PC-9 (cell line): ENCODE results near the gene SYNDIG1L. TPM values are rescaled to one million over a fixed set of nuclear protein-coding genes. Genes with fewer than 3 reads are reported as not detected.
A peak's percentile ranks its signal among the peaks of the same experiment; 100 is the strongest.

Source experiments
- BruUV-seq: library from RNA; stranded (reverse); fragments of 400-500 nt; replicated peaks from 2 replicates; lab custom pipeline; 2021; lab: Mats Ljungman, UMichigan
- CTCF ChIA-PET: fragments of 300-600 bp; sonication (Branson Sonifier 250); formaldehyde crosslinking; loops from one replicate; lab custom pipeline; 2022; ENCODE audit warnings: antibody characterized with exemption; lab: Charles Lee
- POLR2A ChIA-PET: fragments of 300-600 bp; sonication (Branson Sonifier 250); formaldehyde crosslinking; loops from one replicate; lab custom pipeline; 2022; ENCODE audit warnings: antibody characterized with exemption; ENCODE audit not compliant: unreplicated experiment; lab: Charles Lee
- DNase-seq, 2 experiments: peaks; one replicate each; pipeline versions ENCODE4 v3.0.0 to v3.0.0-alpha.2; 2015 to 2022; ENCODE audit warnings: mixed read lengths in 1 of 2
- H2AFZ ChIP-seq: fragments of 200-600 bp; sonication (generic); 2 replicates; pipeline ENCODE4 v1.8.1; 2017; ENCODE audit warnings: antibody characterized with exemption
- H3F3A ChIP-seq: fragments of 200-600 bp; sonication (generic); 2 replicates; pipeline ENCODE4 v1.8.1; 2017; ENCODE audit warnings: antibody characterized with exemption, mild to moderate bottlenecking, low read depth; ENCODE audit not compliant: insufficient read depth
- H3K27ac ChIP-seq: fragments of 200-600 bp; sonication (generic); 2 replicates; pipeline ENCODE4 v1.6.1; 2016; ENCODE audit warnings: mixed run types
- H3K27me3 ChIP-seq: fragments of 200-600 bp; sonication (generic); 2 replicates; pipeline ENCODE4 v1.6.1; 2016; ENCODE audit warnings: low read depth, mixed run types; ENCODE audit not compliant: insufficient read depth
- H3K36me3 ChIP-seq: fragments of 200-600 bp; sonication (generic); 2 replicates; pipeline ENCODE4 v1.6.1; 2016; ENCODE audit warnings: low read depth, mixed run types
- H3K4me1 ChIP-seq: fragments of 200-600 bp; sonication (generic); replicated peaks from 2 replicates; pipeline ENCODE4 v1.6.1; 2016; ENCODE audit warnings: mixed run types; ENCODE audit not compliant: insufficient read depth
- H3K4me2 ChIP-seq: fragments of 200-600 bp; sonication (generic); 2 replicates; pipeline ENCODE4 v1.6.1; 2017; ENCODE audit warnings: mixed run types
- H3K4me3 ChIP-seq: fragments of 200-600 bp; sonication (generic); 2 replicates; pipeline ENCODE4 v1.6.1; 2016; ENCODE audit warnings: mixed run types
- H3K79me2 ChIP-seq: fragments of 200-600 bp; sonication (generic); 2 replicates; pipeline ENCODE4 v1.6.1; 2017; ENCODE audit warnings: low read depth, mixed run types
- H3K9me2 ChIP-seq: fragments of 200-600 bp; sonication (generic); 2 replicates; pipeline ENCODE4 v1.8.1; 2017; ENCODE audit warnings: mild to moderate bottlenecking; ENCODE audit not compliant: insufficient read depth
- H3K9me3 ChIP-seq: fragments of 200-600 bp; sonication (generic); 2 replicates; pipeline ENCODE4 v1.8.1; 2016; ENCODE audit warnings: low read depth; ENCODE audit not compliant: insufficient read depth
- H4K20me1 ChIP-seq: fragments of 200-600 bp; sonication (generic); 2 replicates; pipeline ENCODE4 v1.8.1; 2017; ENCODE audit not compliant: insufficient read depth
- EZH2 ChIP-seq: fragments of 200-600 bp; sonication (generic); IDR thresholded peaks from 2 replicates; pipeline ENCODE4 v1.8.0; 2017; ENCODE audit warnings: antibody characterized with exemption, low read depth
- intact Hi-C: fragments of 100-400 bp; cut with micrococcal nuclease; formaldehyde crosslinking; loops from one replicate; pipeline ENCODE4 v1.10.0; 2022; ENCODE audit not compliant: unreplicated experiment
- total RNA-seq: library from RNA; stranded (reverse); gene quantifications from 2 replicates; pipeline ENCODE4 v1.2.3, GENCODE V29; 2021
- TF ChIP-seq, protein P1 (sequence below): fragments of 200-600 bp; sonication (generic); conservative IDR thresholded peaks from 2 replicates; pipeline ENCODE4 v1.6.1; 2017; ENCODE audit warnings: mixed run types, antibody characterized with exemption, mild to moderate bottlenecking, moderate library complexity

Gene SYNDIG1L
- total RNA-seq, 1 experiment from 2014 or later, result 0.52 TPM

DNA sequence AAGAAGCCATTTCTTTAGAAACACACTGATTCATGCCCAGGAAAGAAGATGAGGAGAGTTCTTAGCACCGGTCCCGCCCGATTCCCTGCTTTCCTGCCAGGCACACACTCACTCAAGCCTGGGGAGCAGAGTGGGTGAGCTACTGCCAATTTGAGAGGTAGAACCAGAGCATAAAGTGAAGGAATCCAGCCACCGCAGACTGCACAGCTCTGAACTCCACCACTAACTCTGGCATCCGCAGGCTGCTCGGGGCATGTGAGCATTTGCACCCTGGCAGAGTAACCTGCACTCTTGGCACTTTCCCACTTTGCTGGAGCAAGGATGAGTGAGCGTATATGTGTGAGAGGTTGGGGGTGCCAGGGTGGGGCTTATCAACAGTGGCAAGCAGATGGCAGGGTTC, 4.0 kb upstream of the SYNDIG1L start:
- H3K27me3 ChIP-seq, result no peaks in the 10 kb centered on the region
- no peaks in the 10 kb centered on the region for H3K9me2 ChIP-seq

DNA sequence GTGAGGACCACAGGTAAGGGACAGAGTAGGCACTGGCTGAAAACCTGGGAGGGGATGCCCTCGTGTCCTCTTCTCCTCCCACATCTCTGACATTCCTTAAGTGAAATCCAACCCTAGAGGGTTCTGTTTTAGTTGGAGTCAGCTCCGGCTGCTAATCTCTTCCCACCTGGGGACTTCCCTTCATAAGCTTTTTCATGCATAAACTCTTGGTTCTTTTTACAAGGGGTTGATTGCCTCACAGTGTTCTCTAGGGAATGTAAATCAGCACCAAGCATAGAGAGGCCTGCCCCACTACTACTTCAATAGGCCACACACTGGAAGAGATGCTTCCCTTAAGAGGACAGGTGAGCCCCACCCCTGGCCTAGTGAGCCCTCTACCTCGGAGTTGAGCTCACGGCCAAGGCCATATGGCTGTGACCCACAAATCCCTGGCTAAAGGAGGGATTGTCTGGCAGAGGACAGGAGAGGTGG, 3.2 kb upstream of the SYNDIG1L start:
- no peaks in the 10 kb centered on the region for H3K9me3 ChIP-seq
- no peaks in the 10 kb centered on the region; the same call in 1 of the 2 replicates for H3K4me1 ChIP-seq
- intact Hi-C loops, result no loop called here
- H3K9me2 ChIP-seq, result no peaks in the 10 kb centered on the region
- CTCF ChIA-PET, result interaction anchor here (0.6 kb wide), 1 partner anchor 11 kb away, joined by 3 read pairs; no protein-coding TSS in a partner anchor
- no peak overlapping the region for H3K4me2 ChIP-seq
- BruUV-seq, result no TSS peak
- H3F3A ChIP-seq, result no peaks in the 10 kb centered on the region
- DNase-seq, result peak in 1 of 2 experiments; percentile 39
- H3K79me2 ChIP-seq, result no peaks in the 10 kb centered on the region
- no peaks in the 10 kb centered on the region for H3K27me3 ChIP-seq
- H2AFZ ChIP-seq, result no peak overlapping the region
- no peaks in the 10 kb centered on the region for H4K20me1 ChIP-seq
- no peaks in the 10 kb centered on the region for H3K36me3 ChIP-seq
- no peak overlapping the region for H3K4me3 ChIP-seq
- TF ChIP-seq, protein P1, sequence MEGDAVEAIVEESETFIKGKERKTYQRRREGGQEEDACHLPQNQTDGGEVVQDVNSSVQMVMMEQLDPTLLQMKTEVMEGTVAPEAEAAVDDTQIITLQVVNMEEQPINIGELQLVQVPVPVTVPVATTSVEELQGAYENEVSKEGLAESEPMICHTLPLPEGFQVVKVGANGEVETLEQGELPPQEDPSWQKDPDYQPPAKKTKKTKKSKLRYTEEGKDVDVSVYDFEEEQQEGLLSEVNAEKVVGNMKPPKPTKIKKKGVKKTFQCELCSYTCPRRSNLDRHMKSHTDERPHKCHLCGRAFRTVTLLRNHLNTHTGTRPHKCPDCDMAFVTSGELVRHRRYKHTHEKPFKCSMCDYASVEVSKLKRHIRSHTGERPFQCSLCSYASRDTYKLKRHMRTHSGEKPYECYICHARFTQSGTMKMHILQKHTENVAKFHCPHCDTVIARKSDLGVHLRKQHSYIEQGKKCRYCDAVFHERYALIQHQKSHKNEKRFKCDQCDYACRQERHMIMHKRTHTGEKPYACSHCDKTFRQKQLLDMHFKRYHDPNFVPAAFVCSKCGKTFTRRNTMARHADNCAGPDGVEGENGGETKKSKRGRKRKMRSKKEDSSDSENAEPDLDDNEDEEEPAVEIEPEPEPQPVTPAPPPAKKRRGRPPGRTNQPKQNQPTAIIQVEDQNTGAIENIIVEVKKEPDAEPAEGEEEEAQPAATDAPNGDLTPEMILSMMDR, result no peak
- TF ChIP-seq EZH2, result no peak
- POLR2A ChIA-PET, result no interaction called here
- no peak overlapping the region for H3K27ac ChIP-seq

More for the DNA sequence above, 4.0 kb upstream of the SYNDIG1L start:
- no peak overlapping the region for H3K27ac ChIP-seq
- no peaks in the 10 kb centered on the region; the same call in 1 of the 2 replicates for H3K4me1 ChIP-seq
- no peak overlapping the region for H3K4me2 ChIP-seq
- no peak overlapping the region for H2AFZ ChIP-seq
- TF ChIP-seq EZH2, result no peak
- TF ChIP-seq, protein P1, result no peak
- H3K36me3 ChIP-seq, result no peaks in the 10 kb centered on the region
- H3F3A ChIP-seq, result no peaks in the 10 kb centered on the region
- no peaks in the 10 kb centered on the region for H3K9me3 ChIP-seq
- no peak overlapping the region for H3K4me3 ChIP-seq
- no TSS peak for BruUV-seq
- intact Hi-C loops, result no loop called here
- no peaks in the 10 kb centered on the region for H3K79me2 ChIP-seq
- no peak for DNase-seq
- ChIA-PET CTCF (no interaction called here), POLR2A (no interaction called here)
- no peaks in the 10 kb centered on the region for H4K20me1 ChIP-seq

DNA sequence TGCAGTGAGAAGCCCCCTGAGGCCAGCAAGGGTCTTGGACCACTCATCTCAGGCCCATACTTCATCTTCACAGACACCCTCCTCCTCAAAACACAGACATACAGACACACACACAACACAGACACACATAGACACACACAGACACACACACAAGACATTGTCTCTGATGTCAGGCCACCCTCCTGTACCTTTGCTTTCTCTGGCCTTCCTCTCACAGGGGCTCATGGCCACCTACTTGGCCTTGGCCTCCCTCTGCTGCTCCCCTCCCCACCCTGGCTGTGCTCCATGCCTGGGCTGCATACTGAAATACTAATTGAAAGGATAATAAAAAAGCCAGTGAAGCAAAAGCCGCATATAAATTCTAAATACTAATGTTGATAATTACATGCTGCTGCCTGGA, 1.6 kb upstream of the SYNDIG1L start:
- intact Hi-C loops, result no loop called here
- ChIA-PET POLR2A (no interaction called here), CTCF (no interaction called here)
- Histone ChIP-seq H3K27me3 (no peaks in the 10 kb centered on the region), H3K9me2 (no peaks in the 10 kb centered on the region), H3K27ac (no peak overlapping the region), H2AFZ (no peak overlapping the region), H3K9me3 (no peaks in the 10 kb centered on the region), H4K20me1 (no peaks in the 10 kb centered on the region), H3K79me2 (no peaks in the 10 kb centered on the region), H3K4me3 (no peak overlapping the region), H3K4me1 (no peaks in the 10 kb centered on the region; the same call in 1 of the 2 replicates), H3K4me2 (no peak overlapping the region), H3K36me3 (no peaks in the 10 kb centered on the region), H3F3A (no peaks in the 10 kb centered on the region)
- DNase-seq, result no peak
- TF ChIP-seq, protein P1, result no peak
- no peak for TF ChIP-seq EZH2
- BruUV-seq, result no TSS peak
